OCI-M2 (cell line): ENCODE results near the gene TADA2A.
A peak's percentile ranks its signal among the peaks of the same experiment; 100 is the strongest.

ENCODE experiments used
- DNase-seq: peaks from one replicate; lab custom pipeline; 2025; ENCODE audit not compliant: unreplicated experiment; lab: John Stamatoyannopoulos, UW

TADA2A gene

DNA sequence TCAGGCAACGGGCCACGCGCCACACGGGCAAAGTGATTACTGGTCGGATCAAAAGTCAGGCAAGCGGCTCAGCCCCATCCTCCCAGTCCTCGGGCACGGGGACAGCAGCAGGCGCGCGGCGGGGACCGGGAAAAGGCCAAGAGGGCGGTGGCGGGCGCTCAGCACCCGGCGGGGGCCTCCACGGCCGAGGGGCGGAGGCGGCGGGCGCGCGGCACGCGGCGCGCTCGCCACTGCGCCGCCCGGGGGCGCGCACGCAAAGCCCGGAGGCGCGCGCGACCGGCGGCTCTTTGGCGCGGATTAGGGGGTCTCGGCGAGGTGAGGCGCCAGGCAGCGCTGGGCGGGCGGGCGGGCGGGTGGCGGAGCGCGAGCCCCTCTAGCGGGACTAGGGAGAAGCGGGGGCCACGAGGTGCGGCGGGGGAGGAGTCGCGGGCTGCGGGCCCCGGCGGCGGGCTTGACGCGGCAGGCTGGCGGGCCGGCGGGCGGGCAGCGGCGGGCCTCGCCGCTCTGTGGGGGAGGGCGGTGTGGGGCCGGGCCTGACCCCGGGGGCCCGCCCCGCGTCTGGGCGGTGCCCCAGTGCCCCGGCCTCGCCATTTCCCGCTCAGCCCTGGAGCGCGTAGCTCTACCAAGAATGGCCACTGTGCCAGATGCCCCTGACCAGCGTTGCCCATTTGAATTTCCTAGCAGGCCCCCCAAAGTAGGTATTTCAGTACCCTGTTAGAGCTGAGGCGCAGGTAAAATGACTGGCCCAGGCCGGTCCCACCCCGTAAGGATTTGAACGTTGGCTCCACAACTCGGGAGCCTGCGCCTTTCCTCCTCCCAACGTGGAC lies at the start of gene TADA2A, which contains the start of gene ACACA:
TSS of gene TADA2A (plus strand) at position 252 of the 827 bp plus-strand sequence. CDS start 4,480 bp downstream, outside the sequence.
TSS of gene ACACA (minus strand) at position 202 of the 827 bp plus-strand sequence. CDS start 537 bp downstream, outside the sequence.
- DNase-seq = no peak

DNA sequence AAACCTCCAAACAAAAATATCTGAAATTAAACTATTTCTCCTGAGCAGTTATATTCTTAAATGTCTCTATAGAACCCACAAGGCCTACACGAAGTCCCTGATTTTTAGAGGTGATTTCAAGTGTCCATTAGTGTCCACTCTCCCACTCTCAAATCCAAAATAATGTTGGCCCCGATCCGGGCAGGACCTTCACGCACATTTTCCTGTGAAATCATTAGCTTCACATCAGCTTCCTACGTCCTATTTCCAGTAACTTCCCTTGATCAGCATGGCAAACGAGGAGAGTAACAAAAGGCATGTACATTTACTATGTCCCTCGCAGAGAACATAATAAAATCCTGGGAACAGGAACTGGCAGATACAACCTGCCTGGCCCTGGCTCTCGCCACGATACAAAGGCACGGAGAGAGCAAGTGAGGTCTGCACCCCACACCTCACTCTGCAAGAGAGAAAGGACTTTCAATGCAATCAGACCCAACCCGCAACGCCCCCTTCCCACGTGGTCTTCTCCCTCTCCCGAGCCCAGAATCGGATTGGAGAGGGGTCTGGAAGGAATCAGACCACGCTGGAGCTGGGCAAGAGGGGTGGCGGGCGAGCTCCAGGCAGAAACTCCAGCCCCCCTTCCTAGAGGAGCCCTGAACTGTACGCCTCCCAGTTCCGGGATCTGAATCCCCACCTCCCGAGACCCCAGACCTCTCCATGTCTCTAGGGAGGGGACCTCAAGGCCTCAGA lies 48.4 kb upstream of the TADA2A start:
- peak; percentile 15 for DNase-seq

DNA sequence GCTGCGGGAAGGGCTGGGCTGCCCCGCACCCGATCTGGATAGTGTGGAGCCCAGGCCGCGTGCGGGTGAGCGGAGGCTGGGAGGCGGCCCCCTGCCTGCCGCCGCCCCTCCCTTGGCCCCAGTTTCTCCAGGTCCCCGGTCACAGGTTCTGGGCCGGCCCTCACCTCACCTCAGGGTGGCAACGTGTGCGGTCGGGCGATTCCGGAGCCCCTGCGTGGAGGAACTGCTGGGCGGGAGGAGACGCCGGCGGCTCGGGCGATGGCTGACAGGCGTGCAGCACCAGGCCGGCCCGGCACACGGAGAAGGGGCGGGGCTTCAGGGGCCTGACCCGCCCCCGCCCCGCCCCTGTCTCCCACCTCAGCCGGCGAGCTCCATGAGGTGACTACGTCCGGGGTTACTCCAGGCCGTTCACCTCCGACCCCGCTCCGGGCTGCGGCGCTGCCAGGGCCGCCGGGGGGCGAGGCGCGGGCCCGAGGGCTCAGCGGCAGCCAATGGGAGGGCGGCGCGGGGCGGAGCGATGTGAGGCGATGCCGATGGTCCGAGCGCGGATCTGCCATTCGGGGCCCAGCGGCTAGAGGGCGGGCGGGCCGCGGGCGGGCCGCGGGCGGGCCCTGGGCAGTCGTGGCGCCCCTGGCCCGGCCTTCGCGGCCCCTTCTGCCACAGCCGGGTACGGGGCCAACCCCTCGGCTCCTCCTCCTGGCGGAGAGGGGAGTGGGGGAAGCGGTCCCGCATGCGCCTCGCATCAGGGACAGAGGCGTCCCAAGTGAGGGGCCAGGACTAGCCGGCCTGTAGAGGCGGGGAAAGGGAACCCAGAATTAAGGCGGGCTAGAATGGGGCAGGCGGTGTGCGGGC lies 47.6 kb upstream of the TADA2A start:
- peak; percentile 66 for DNase-seq

GRCh38 chr17:37359682-37360188 lies 47.0 kb upstream of the TADA2A start:
- peak; percentile 66 for DNase-seq

DNA sequence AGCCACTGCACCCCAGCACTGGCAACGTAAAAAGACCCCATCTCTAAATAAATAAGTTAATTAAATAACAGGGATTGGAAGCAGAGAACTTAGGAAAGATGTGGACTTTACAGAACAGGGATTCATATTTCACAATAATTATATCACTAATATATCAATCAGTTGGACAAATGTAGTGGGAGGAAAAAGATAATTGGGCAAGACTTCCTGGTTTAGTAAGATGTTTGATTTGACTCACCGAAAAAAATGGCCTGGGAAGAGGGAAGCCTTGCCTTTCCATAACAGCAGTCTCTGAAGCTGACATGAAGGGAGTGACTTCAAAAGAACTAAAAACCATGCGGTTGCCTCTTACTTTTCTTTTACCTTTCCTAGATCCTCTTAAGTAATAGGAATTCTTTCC lies 46.1 kb upstream of the TADA2A start:
- DNase-seq = no peak

DNA sequence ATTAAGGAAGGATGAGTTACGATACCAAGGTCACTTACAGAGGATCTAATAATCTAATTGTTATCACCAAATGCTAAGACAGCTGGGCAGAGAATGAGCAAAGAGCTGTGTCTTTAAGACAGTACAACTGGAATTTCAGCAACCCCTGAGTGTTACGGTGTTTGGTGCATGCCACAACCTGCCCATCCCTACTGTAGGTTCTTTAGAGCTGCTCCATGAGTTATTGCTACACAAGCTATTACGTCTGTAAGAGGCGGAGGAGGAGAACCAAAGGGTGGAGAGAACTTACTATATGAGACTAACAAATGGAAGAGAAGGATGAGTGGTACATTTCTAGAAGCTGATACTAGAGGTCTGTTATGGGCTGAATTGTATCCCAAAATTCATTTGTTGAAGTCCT lies 45.1 kb upstream of the TADA2A start:
- DNase-seq = no peak

DNA sequence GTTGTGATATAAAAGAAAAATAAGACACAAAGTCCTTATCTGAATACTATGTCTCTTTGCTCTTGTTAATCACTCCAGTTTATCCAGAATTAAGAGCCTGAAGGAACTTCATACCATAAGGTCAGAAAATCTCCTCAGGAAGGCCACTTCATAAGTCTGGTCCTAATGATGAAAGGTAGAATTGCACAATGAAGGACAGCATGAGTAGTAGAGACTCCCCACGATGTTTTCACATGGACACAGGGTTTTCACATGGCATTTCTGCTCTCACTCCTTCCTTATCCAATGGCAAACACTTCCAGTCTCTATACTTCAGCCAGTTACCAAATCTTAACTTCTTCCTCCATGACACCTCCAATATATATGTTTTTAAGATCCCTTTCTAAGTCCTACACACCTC lies 41.1 kb upstream of the TADA2A start:
- no peak for DNase-seq

GRCh38 chr17:37368577-37368976 lies 38.1 kb upstream of the TADA2A start:
- no peak for DNase-seq

GRCh38 chr17:37373530-37374159 lies 33.0 kb upstream of the TADA2A start:
- peak; percentile 30 for DNase-seq

DNA sequence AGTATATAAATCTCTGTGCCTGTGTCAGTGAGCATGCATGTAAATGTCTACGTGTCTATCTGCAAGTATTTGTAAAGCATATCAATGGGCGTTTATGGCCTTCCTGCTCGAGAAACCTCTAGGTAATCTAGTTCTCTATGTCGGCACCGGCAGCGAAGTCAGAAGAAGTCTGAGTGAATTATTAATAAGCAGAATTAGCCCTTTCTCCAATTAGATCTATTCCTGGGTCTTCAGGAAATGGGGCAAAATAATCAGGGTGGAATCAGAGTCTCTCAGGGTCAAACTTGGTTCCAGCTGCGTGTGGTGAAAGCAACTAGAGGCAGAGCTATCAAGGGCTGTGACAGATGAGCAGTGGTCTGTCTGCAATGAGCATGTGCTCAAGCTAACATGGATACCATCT lies 31.0 kb upstream of the TADA2A start, which contains the start of gene C17orf78:
TSS of gene C17orf78 (plus strand) at position 280 of the 400 bp plus-strand sequence. CDS start at position 388, 108 bp downstream.
- DNase-seq = no peak

GRCh38 chr17:37382056-37382455 lies 24.6 kb upstream of the TADA2A start:
- no peak for DNase-seq

- no peak for DNase-seq
Measured at GRCh38 chr17:37384560-37385149, 22.0 kb upstream of the TADA2A start.

DNA sequence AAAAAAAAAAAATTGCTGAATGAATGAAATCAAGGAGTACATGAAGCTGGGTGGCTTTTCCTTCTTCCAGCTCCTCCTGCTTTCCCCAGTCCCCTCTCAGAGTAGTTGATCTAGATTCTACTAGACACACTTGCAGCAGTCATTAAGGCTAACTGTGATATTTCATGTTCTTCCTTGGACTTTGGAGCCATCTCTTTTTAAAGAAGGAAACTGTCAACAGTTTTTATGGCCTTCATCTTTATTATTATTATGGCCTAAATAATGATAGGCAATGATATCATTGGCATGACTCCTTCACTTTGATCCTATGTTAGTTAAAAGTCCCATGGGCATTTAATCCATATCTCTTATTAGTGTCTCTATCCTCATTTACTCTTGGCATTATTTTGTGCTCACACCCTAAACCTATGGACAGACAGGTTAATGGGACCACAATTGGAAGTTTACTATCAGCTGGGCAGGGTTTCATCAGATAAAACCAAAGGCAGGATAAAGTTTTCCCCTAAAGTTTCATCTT lies 21.2 kb upstream of the TADA2A start:
- DNase-seq = no peak

- DNase-seq = no peak
Measured at GRCh38 chr17:37386462-37386861, 20.2 kb upstream of the TADA2A start.

DNA sequence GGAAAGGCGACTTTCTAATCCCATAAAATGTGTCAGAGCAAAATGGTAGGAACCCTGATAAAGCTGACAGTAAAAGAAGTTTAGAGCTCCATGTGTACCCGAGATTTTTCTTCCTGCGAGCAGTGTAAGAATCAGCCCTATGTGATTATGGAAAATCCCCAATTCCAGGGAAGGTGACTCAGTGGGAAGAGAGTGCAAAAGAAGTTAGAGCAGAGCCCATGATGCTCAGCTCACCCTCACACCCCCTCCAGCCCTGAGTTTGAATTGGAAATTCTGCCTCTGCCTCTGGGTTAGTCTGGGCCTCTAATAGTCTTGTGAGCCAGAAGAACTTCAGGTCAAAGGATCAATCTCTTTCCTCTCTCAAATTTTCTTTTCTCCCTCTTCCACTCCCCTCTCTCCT lies 18.4 kb upstream of the TADA2A start:
- no peak for DNase-seq

- DNase-seq = no peak
Measured at GRCh38 chr17:37389160-37389559, 17.5 kb upstream of the TADA2A start.

DNA sequence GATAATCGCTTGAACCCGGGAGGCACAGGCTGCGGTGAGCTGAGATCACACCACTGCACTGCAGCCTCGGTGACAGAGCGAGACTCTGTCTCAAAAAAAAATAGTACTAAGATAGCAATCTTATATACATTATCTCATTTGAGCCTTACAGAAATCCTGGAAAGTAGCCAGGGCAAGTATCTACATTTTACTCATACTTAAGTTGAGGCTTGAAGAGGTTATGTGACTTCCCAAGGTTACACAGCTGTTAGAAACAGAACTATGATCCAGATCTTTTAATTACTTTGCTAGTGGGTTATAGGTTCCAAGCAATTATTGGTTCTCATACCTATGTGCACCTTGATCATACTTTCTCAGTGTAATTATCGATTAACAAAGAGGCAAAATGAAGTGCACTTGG lies 15.5 kb upstream of the TADA2A start:
- DNase-seq = no peak

DNA sequence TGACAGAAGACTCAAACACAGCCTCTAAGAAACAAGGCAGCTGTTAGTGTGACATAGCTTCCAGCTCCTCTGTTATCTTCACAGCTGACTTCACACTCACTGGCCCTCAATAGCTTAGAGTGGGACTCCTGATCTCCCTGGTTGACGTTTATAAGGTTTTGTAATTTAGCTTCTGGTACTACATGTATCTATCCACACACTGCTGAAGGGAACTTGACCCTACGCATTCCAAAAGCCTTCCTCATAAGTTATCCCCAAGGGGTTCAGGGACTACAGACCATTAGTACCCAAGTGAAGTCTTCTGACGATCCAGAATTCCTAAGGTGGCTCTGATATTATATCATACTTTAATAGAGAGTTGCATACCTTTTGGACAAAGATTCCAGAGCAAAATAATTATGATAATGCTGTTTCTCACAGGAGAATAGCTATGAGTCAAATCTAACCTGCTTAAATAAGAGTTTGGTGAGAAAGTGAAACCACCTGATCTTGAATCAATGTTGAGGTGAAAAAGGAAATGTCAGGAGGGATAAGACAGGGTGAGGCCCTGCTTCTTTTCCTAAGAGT lies 14.6 kb upstream of the TADA2A start:
- no peak for DNase-seq

DNA sequence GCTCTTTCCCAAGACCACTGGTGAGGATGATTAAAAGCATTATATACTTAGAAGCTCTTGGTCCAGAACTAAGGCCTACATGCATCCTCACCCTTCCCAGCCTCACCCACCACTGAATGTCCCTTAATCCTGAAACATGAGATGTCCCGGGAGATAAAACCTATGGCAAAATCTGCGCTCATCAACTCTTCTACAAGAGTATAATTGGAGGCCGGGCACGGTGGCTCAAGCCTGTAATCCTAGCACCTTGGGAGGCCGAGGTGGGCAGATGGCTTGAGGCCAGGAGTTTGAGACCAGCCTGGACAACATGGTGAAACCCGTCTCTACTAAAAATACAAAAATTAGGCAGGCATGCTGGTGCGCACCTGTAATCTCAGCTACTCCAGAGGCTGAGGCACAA lies 13.3 kb upstream of the TADA2A start:
- DNase-seq = no peak
